ENCODE measurements around the gene NLRX1.
A peak's percentile ranks its signal among the peaks of the same experiment; 100 is the strongest.

NLRX1 gene

GRCh38 chr11:119167933-119168332 is 592 bp upstream of the NLRX1 start:
- WGBS, 2 experiments = 90 to 92% methylated on average over 6 of the region's 6 CpGs
- H3K27ac ChIP-seq (ENCODE audit: insufficient read depth, low read depth, low read length, poor library complexity, severe bottlenecking) = no peak overlapping the region
- peaks cover 8% of the 10 kb centered on the region for H3K4me1 ChIP-seq (ENCODE audit: control insufficient read depth, insufficient read depth, low read length)
- no peaks in the 10 kb centered on the region for H3K9me3 ChIP-seq (ENCODE audit: control insufficient read depth, low read length)
- no peaks in the 10 kb centered on the region for H3K27me3 ChIP-seq (ENCODE audit: control insufficient read depth, insufficient read depth, low read length, poor library complexity, severe bottlenecking)
- no peaks in the 10 kb centered on the region for H3K36me3 ChIP-seq (ENCODE audit: control insufficient read depth, insufficient read depth, low read length)
- no peak overlapping the region for H3K4me3 ChIP-seq (ENCODE audit: insufficient read depth, low read depth, low read length)

- H3K4me1 ChIP-seq (ENCODE audit: control insufficient read depth, insufficient read depth, low read length) = peaks cover 8% of the 10 kb centered on the region
- no peaks in the 10 kb centered on the region for H3K27me3 ChIP-seq (ENCODE audit: control insufficient read depth, insufficient read depth, low read length, poor library complexity, severe bottlenecking)
- H3K27ac ChIP-seq (ENCODE audit: insufficient read depth, low read depth, low read length, poor library complexity, severe bottlenecking) = peak overlapping the region; percentile 58
- H3K4me3 ChIP-seq (ENCODE audit: insufficient read depth, low read depth, low read length) = peak overlapping the region; percentile 68
- peaks cover under 1% of the 10 kb centered on the region for H3K36me3 ChIP-seq (ENCODE audit: control insufficient read depth, insufficient read depth, low read length)
- H3K9me3 ChIP-seq (ENCODE audit: control insufficient read depth, low read length) = no peaks in the 10 kb centered on the region
- WGBS, 2 experiments = 8 to 10% methylated on average over 15 of the region's 15 CpGs
Observed at GRCh38 chr11:119169282-119169719, 776 bp downstream of the NLRX1 start.

- Histone ChIP-seq H3K9me3 (ENCODE audit: control insufficient read depth, low read length) (no peaks in the 10 kb centered on the region), H3K4me1 (ENCODE audit: control insufficient read depth, insufficient read depth, low read length) (peaks cover 8% of the 10 kb centered on the region), H3K36me3 (ENCODE audit: control insufficient read depth, insufficient read depth, low read length) (peaks cover 4% of the 10 kb centered on the region), H3K27ac (ENCODE audit: insufficient read depth, low read depth, low read length, poor library complexity, severe bottlenecking) (no peak overlapping the region), H3K27me3 (ENCODE audit: control insufficient read depth, insufficient read depth, low read length, poor library complexity, severe bottlenecking) (no peaks in the 10 kb centered on the region), H3K4me3 (ENCODE audit: insufficient read depth, low read depth, low read length) (no peak overlapping the region)
- 86 to 88% methylated on average over 2 of the region's 2 CpGs for WGBS, 2 experiments
Observed at GRCh38 chr11:119172513-119172912, 4.0 kb downstream of the NLRX1 start.

- Histone ChIP-seq H3K4me3 (ENCODE audit: insufficient read depth, low read depth, low read length) (no peak overlapping the region), H3K27me3 (ENCODE audit: control insufficient read depth, insufficient read depth, low read length, poor library complexity, severe bottlenecking) (no peaks in the 10 kb centered on the region), H3K9me3 (ENCODE audit: control insufficient read depth, low read length) (no peaks in the 10 kb centered on the region), H3K27ac (ENCODE audit: insufficient read depth, low read depth, low read length, poor library complexity, severe bottlenecking) (no peak overlapping the region), H3K36me3 (ENCODE audit: control insufficient read depth, insufficient read depth, low read length) (peaks cover 4% of the 10 kb centered on the region), H3K4me1 (ENCODE audit: control insufficient read depth, insufficient read depth, low read length) (peaks cover 8% of the 10 kb centered on the region)
- WGBS, 2 experiments = 93 to 97% methylated on average over 21 of the region's 21 CpGs
Observed at GRCh38 chr11:119173453-119173852, 4.9 kb downstream of the NLRX1 start.

GRCh38 chr11:119175493-119176077 is 7.1 kb downstream of the NLRX1 start:
- 85 to 88% methylated on average over 6 of the region's 6 CpGs for WGBS, 2 experiments
- peaks cover 4% of the 10 kb centered on the region for H3K36me3 ChIP-seq (ENCODE audit: control insufficient read depth, insufficient read depth, low read length)
- no peak overlapping the region for H3K4me3 ChIP-seq (ENCODE audit: insufficient read depth, low read depth, low read length)
- H3K9me3 ChIP-seq (ENCODE audit: control insufficient read depth, low read length) = no peaks in the 10 kb centered on the region
- H3K4me1 ChIP-seq (ENCODE audit: control insufficient read depth, insufficient read depth, low read length) = no peaks in the 10 kb centered on the region
- H3K27ac ChIP-seq (ENCODE audit: insufficient read depth, low read depth, low read length, poor library complexity, severe bottlenecking) = no peak overlapping the region
- H3K27me3 ChIP-seq (ENCODE audit: control insufficient read depth, insufficient read depth, low read length, poor library complexity, severe bottlenecking) = no peaks in the 10 kb centered on the region

- Histone ChIP-seq H3K27me3 (ENCODE audit: control insufficient read depth, insufficient read depth, low read length, poor library complexity, severe bottlenecking) (no peaks in the 10 kb centered on the region), H3K27ac (ENCODE audit: insufficient read depth, low read depth, low read length, poor library complexity, severe bottlenecking) (no peak overlapping the region), H3K4me3 (ENCODE audit: insufficient read depth, low read depth, low read length) (no peak overlapping the region), H3K4me1 (ENCODE audit: control insufficient read depth, insufficient read depth, low read length) (no peaks in the 10 kb centered on the region), H3K9me3 (ENCODE audit: control insufficient read depth, low read length) (no peaks in the 10 kb centered on the region), H3K36me3 (ENCODE audit: control insufficient read depth, insufficient read depth, low read length) (peaks cover 7% of the 10 kb centered on the region)
- 82 to 84% methylated on average over 4 of the region's 4 CpGs for WGBS, 2 experiments
Observed at GRCh38 chr11:119178166-119178680, 9.7 kb downstream of the NLRX1 start.

GRCh38 chr11:119179342-119179741 is 10.8 kb downstream of the NLRX1 start:
- H3K4me1 ChIP-seq (ENCODE audit: control insufficient read depth, insufficient read depth, low read length) = no peaks in the 10 kb centered on the region
- no peak overlapping the region for H3K4me3 ChIP-seq (ENCODE audit: insufficient read depth, low read depth, low read length)
- no peaks in the 10 kb centered on the region for H3K27me3 ChIP-seq (ENCODE audit: control insufficient read depth, insufficient read depth, low read length, poor library complexity, severe bottlenecking)
- no peak overlapping the region for H3K27ac ChIP-seq (ENCODE audit: insufficient read depth, low read depth, low read length, poor library complexity, severe bottlenecking)
- H3K36me3 ChIP-seq (ENCODE audit: control insufficient read depth, insufficient read depth, low read length) = peaks cover 7% of the 10 kb centered on the region
- H3K9me3 ChIP-seq (ENCODE audit: control insufficient read depth, low read length) = no peaks in the 10 kb centered on the region
- 93 to 96% methylated on average over 6 of the region's 6 CpGs for WGBS, 2 experiments

- Histone ChIP-seq H3K9me3 (ENCODE audit: control insufficient read depth, low read length) (no peaks in the 10 kb centered on the region), H3K27me3 (ENCODE audit: control insufficient read depth, insufficient read depth, low read length, poor library complexity, severe bottlenecking) (no peaks in the 10 kb centered on the region), H3K4me1 (ENCODE audit: control insufficient read depth, insufficient read depth, low read length) (no peaks in the 10 kb centered on the region), H3K27ac (ENCODE audit: insufficient read depth, low read depth, low read length, poor library complexity, severe bottlenecking) (no peak overlapping the region), H3K4me3 (ENCODE audit: insufficient read depth, low read depth, low read length) (no peak overlapping the region), H3K36me3 (ENCODE audit: control insufficient read depth, insufficient read depth, low read length) (peaks cover 3% of the 10 kb centered on the region)
- WGBS, 2 experiments = 96 to 97% methylated on average over 10 of the region's 10 CpGs
Observed at GRCh38 chr11:119179983-119180382, 11.5 kb downstream of the NLRX1 start.

GRCh38 chr11:119180729-119181676 is 12.5 kb downstream of the NLRX1 start:
- Histone ChIP-seq H3K4me3 (ENCODE audit: insufficient read depth, low read depth, low read length) (no peak overlapping the region), H3K36me3 (ENCODE audit: control insufficient read depth, insufficient read depth, low read length) (peaks cover 3% of the 10 kb centered on the region), H3K9me3 (ENCODE audit: control insufficient read depth, low read length) (no peaks in the 10 kb centered on the region), H3K27ac (ENCODE audit: insufficient read depth, low read depth, low read length, poor library complexity, severe bottlenecking) (no peak overlapping the region), H3K27me3 (ENCODE audit: control insufficient read depth, insufficient read depth, low read length, poor library complexity, severe bottlenecking) (no peaks in the 10 kb centered on the region), H3K4me1 (ENCODE audit: control insufficient read depth, insufficient read depth, low read length) (no peaks in the 10 kb centered on the region)
- 86 to 89% methylated on average over 6 of the region's 6 CpGs for WGBS, 2 experiments

GRCh38 chr11:119181677-119182412 is 13.3 kb downstream of the NLRX1 start:
- no peaks in the 10 kb centered on the region for H3K27me3 ChIP-seq (ENCODE audit: control insufficient read depth, insufficient read depth, low read length, poor library complexity, severe bottlenecking)
- no peaks in the 10 kb centered on the region for H3K4me1 ChIP-seq (ENCODE audit: control insufficient read depth, insufficient read depth, low read length)
- no peak overlapping the region for H3K4me3 ChIP-seq (ENCODE audit: insufficient read depth, low read depth, low read length)
- WGBS, 2 experiments = 92 to 94% methylated on average over 17 of the region's 17 CpGs
- H3K9me3 ChIP-seq (ENCODE audit: control insufficient read depth, low read length) = no peaks in the 10 kb centered on the region
- no peak overlapping the region for H3K27ac ChIP-seq (ENCODE audit: insufficient read depth, low read depth, low read length, poor library complexity, severe bottlenecking)
- H3K36me3 ChIP-seq (ENCODE audit: control insufficient read depth, insufficient read depth, low read length) = peaks cover 3% of the 10 kb centered on the region

Measured in ectodermal cell (in vitro differentiated cells).